H54 (cell line): ENCODE results near the gene HCRT.

ENCODE experiments used
- DNase-seq: peaks from one replicate; pipeline ENCODE4 v3.0.0; 2011; ENCODE audit warnings: low spot score, mixed read lengths; ENCODE audit not compliant: insufficient read length
- FAIRE-seq: peaks from 3 replicates; lab custom pipeline; 2011; peaks lifted over from hg19 to GRCh38; lab: Jason Lieb, UNC
- POLR2A ChIP-seq: IDR thresholded peaks from 2 replicates; pipeline ENCODE4 v1.6.1; 2011; ENCODE audit warnings: low read depth, mild to moderate bottlenecking, low read length

Gene HCRT

DNA sequence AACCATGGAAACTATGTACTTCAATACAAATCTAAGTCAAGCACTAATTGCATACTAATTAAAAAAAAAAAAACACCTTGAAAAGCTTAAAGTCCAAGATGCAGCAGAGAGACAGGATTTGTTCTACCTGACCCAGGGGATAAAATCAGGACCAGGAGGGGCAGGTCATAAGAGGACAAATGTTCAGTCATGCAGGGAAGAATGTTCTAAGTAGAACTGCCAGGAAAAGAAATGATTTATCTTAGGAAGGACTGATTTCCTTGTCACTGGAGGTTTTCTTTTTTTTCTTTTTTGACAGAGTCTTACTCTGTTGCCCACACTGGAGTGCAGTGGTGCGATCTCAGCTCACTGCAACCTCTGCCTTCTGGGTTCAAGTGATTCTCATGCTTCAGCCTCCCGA lies 18.1 kb upstream of the HCRT start:
- FAIRE-seq = no peak
- DNase-seq = no peak
- TF ChIP-seq POLR2A = no peak

DNA sequence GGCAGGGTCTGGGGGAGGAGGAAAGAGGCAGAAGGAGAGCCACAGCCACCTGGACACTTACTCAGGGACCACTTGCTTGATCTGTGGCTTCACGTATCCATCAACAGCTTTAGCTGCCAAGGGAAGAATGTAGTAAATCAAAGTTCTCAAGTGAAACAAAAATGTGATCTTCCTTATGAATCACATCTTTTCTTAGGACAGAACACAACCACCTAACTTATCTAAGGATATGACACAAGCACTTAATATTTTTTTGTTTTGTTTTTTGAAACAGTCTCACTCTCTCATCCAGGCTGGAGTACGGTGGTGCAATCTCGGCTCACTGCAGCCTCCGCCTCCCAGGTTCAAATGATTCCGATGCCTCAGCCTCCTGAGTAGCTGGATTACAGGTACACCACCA lies 17.4 kb upstream of the HCRT start:
- no peak for TF ChIP-seq POLR2A
- FAIRE-seq (no peak), DNase-seq (no peak)

DNA sequence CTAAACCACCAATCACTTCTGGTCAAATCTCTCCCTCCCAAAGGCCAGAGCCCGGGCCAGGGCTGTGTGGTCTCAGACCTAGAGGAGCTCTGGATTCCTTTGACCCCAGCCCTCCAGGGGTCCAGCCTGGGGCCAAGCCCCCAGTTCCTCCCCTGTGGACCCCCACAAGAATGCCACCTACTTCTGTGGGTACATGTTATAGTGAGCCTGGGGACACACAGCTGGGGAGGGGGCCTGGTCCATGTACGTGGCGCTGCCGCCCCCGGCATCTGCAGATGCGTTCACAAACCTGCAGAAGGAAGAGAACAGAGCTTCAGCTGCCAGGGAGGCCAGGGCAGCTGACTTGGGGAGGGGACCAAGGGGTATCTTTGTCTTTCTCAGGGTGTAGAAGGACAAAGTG lies 16.9 kb upstream of the HCRT start:
- no peak for FAIRE-seq
- TF ChIP-seq POLR2A = no peak
- no peak for DNase-seq

DNA sequence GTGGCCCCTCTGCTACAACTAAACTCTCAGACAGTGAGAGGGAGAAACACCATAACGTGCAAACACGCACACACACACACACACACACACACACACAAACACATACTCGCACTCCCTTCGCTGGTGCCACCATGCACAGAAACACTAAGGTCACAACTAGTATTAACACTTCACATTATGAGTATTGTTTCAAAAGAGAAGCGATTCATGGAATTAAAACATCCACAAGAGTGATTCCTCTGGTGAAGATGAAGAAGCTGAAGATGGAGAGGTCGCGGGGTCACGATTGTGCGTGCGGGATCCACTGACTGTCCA lies 16.2 kb upstream of the HCRT start:
- FAIRE-seq (no peak), DNase-seq (no peak)
- no peak for TF ChIP-seq POLR2A

DNA sequence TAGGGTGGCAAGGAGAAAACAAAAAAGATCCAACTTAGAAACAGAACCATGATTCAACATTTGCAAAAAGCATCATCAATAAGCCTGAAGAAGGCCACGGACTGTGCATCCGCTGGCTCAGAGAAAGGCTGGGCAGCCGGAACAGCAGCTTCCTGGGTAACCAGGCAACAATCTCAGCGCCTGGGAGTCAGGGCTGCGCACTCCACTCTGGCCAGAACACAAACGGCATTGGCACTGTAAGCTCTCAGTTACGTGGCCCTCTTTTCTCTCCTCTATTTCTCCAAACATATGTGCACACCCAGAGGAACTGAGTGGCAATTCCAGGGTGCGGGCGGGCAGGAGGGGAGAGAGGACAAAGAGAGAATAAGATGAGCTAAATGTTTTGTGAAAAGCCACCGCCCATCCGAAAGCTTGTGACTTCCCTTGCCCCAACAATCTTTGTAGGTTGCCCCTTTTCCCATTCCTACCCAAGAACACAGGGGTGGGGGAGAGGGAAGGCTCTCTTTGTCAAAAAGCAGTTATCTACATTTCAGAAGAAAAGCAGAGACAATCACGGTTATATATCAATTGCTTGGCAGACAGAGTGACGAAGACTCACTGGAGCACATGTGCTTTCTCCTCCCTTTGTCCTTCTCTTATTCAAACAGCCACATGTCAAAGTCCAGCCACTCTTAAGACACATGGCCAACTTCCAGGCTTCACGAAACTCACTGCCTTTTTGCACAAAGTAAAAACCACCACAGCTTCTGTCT lies 15.6 kb upstream of the HCRT start:
- no peak for DNase-seq
- no peak for FAIRE-seq
- TF ChIP-seq POLR2A = no peak

DNA sequence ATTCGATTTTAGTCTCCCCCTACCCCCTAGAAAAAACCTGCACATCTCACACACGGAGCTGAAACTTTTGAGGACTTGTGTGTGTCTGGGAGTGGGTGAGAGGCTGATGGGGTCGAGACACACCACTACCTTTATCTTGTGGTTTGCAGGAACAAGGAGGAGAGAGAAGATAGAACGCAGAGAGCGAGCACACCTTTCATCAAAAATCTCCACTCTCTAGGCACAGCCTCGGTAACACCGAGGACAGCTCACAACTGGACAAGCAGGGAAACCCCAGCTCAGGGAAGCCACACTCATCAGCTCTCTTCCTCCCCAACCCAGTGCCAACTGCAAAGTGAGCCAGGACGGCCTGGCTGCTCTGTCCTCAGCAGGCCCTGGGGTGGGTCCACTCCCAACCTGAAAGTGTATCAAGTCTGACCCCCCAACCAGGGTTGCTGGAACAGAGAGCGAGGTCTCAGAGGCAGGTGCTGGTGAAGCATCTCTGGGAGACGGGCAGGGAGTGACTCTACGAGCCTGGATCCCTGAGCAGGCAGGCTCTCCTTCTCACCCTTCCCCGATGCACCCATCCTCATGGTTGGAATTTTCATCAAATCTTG lies 14.3 kb upstream of the HCRT start:
- no peak for FAIRE-seq
- DNase-seq = no peak
- no peak for TF ChIP-seq POLR2A

DNA sequence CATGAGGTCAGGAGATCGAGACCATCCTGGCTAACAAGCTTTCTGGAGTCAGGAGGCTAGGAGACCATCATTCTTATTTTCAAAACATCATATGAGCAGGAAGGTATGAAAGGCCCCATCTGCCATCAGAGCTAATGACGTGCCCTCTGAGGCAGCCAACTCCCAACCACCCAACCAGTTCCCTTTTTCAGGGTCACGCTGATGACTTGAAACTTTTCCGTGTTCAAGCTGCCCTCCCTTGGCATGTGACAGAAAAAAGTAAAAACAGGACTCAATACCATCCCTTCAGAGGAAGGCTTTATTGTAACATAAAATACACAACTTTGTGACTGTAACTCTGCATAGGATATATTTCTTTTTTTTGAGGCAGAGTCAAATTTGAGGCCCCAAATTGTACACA lies 13.6 kb upstream of the HCRT start:
- no peak for FAIRE-seq
- no peak for DNase-seq
- TF ChIP-seq POLR2A = no peak

DNA sequence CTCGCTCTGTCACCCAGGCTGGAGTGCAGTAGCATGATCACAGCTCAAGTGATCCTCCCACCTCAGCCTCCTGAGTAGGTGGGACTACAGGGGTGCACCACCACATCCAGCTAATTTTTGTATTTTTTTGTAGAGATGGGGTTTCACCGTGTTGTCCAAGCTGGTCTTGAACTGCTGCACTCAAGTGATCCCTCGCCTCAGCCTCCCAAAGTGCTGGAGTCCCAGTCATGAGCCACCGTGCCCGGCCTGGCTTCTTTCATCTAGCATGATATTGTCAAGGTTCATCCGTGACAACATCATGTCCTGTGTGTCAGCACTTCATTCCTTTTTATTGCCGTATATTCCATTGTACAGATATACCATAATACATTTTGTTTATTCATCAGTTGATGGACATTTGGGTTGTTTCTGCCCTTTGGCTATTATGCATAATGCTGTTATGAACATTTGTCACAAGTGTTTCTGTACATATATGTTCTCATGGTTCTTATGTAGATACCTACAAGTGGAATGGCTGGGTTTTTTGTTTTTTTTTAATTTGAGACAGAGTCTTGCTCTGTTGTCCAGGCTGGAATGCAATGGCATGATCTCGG lies 12.4 kb upstream of the HCRT start:
- no peak for TF ChIP-seq POLR2A
- no peak for DNase-seq
- no peak for FAIRE-seq

DNA sequence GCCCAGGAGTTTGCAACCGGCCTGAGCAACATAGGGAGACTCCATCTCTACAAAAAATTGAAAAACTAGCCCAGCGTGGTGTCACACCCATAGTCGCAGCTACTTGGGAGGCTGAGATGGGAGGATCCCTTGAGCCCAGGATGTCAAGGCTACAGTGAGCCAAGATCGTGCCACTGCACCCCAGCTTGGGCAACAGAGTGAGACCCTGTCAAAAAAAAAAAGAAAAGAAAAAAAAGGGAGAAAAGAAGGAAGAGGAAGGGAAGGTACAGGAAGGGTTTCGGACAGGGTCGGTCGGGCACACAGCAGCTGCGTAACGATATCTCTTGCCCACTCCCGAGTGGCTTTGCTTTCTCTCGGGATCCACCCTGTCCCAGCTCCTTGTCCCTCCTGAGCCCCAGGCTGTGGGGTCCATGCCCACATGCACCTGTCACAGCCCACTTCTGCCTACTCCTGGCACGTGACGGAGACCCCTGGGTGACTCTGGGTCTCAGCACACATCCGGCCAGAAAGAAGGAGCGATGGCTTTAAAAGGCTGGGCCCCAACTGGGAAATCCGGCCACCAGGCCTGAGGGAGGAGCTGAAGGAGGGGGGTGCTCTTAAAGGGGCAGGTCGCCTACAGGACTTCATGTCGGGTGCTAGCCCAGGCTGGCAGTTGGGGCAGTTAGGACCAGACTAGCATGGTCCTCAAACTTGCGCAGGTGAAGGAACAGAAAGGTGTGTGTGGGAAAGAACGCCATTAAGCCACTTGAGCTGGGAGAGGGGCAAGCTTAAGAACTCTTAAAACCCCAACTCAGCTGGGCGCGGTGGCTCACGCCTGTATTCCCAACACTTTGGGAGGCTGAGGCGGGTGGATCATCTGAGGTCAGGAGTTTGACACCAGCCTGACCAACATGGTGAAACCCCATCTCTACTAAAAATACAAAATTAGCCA lies 9.0 kb upstream of the HCRT start, which contains the start of gene GHDC:
TSS of gene GHDC (minus strand) at position 526 of the 931 bp plus-strand sequence. CDS start 913 bp downstream, outside the sequence.
- FAIRE-seq (no peak), DNase-seq (peak; percentile 86)
- TF ChIP-seq POLR2A = no peak

DNA sequence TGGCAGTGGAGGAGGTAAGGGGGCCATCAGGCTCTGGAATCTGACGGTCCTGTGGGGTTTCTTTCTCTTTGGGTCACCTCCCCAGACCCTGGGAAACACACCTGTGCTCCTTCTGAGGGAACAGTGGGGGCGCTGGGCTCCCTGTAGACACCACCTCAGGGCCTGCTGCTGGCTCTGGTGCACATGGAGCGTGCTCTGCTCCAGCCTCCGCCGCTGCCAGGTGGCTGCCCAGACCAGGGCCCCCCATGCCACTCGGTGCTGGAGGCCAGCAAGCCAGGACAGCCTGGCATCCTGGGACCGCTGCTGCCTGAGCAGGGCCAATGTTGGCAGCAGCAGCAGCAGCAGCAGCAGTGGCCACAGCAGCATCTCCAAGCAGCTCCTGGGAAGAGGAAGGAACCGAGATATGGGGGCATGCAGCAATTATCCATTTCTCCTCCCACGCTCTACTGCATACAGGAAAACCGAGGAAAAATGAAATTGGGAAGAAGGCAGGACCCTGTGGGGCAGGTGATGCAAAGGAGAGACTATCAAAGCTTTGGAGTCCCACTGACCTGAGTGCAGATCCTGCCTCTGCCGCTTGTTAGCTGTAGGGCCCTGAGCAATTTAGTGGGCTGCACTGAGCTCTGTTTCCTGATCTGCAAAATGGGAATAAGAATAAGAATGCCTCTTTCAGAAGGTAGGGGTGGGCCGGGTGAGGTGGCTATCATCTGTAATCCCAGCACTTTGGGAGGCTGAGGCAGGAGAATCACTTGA lies 8.1 kb upstream of the HCRT start:
- FAIRE-seq (no peak), DNase-seq (no peak)
- no peak for TF ChIP-seq POLR2A

DNA sequence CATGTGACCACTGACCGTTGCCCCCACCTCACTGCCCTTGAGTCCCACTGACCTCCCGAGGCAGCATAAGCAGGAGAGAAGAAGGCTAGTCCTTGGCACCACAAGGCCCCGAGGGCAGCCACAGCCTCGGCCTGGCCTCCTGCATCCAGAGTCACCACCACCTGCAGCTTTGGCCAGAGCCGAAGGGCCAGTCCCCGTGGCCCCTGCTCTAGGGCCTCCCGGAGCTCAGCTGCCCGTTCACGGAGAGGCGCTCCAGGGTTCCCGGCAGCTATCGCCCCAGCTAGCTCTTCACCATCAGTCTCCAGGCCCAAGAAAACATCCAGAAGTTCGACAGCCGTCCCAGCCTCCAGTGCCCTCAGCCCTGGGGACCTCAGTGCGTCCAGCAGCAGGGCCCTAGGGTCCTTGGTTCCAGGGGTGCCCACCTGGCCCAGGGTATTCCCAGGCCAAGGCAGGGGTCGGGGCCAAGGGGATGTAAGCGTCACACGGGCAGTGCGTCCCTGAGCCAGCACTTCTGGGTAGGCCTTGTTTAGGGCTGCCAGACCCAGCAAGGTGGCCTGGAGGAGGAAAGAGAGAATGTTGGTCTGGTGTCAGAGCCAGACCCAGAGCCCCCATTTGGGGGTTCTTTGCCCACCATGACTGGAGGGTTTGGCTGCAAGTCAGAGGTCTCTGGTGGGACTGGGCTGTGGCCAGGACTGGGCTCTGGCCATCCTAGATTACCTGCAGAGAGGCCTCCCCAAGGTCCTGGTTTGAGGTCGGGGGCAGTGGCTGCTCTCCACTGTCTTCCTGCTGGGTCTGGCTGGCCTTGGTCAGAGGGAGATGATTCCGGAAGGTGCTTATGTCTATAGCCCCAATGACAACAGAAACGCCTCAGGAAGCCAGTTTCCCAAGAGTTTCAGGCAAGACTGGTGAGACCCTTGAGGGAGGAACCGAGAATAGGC lies 7.2 kb upstream of the HCRT start:
- no peak for TF ChIP-seq POLR2A
- DNase-seq = no peak
- no peak for FAIRE-seq

DNA sequence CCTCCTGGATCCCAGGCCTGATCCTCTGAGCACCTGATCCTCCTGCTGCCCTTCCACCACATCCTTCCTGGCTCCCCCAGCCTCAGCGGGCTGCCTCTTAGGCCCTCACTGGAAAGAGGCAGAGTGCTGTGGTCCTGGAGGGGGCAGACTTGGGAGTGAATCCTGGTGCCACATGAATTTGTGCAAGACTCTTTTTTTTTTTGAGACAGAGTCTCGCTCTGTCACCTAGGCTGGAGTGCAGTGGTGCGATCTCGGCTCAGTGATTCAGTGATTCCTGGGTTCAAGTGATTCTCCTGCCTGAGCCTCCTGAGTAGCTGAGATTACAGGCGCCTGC lies 6.0 kb upstream of the HCRT start:
- no peak for TF ChIP-seq POLR2A
- FAIRE-seq = no peak
- no peak for DNase-seq
